Bronchial epithelial cell (primary cell): ENCODE data around the gene TRIB2. TPM values are rescaled to one million over a fixed set of nuclear protein-coding genes. Genes with fewer than 3 reads are reported as not detected.

Source experiments
- DNase-seq: peaks from one replicate; pipeline ENCODE4 v3.0.0-alpha.2; 2010; ENCODE audit warnings: low read depth
- FAIRE-seq: peaks from 2 replicates; lab custom pipeline; 2011; peaks lifted over from hg19 to GRCh38; lab: Jason Lieb, UNC
- H3K27me3 ChIP-seq: 2 replicates; pipeline ENCODE4 v1.5.1; 2011; ENCODE audit warnings: low read length; ENCODE audit not compliant: control insufficient read depth, insufficient read depth
- H3K36me3 ChIP-seq: 2 replicates; pipeline ENCODE4 v1.5.1; 2011; ENCODE audit warnings: low read length; ENCODE audit not compliant: control insufficient read depth, insufficient read depth
- H3K4me3 ChIP-seq: 2 replicates; pipeline ENCODE4 v1.5.1; 2011; ENCODE audit warnings: mild to moderate bottlenecking, low read depth, low read length, control low read depth
- CTCF ChIP-seq: IDR thresholded peaks from 2 replicates; pipeline ENCODE4 v1.5.1; 2011; ENCODE audit warnings: mild to moderate bottlenecking, moderate library complexity, low read length, control low read depth, inconsistent platforms; ENCODE audit not compliant: insufficient read depth, severe bottlenecking
- total RNA-seq: library from RNA; depleted of rRNA; stranded (reverse); fragments of >200 nt; gene quantifications from 2 replicates; pipeline ENCODE4 v1.2.1, GENCODE V29; 2014

TRIB2 gene
- total RNA-seq, 1 donor from 2014 or later = 7.6 TPM

GRCh38 chr2:12683457-12684100, 33.2 kb upstream of the TRIB2 start:
- no peak overlapping the region for H3K4me3 ChIP-seq
- no peak for TF ChIP-seq CTCF
- H3K36me3 ChIP-seq = no peaks in the 10 kb centered on the region
- DNase-seq (no peak), FAIRE-seq (no peak)
- no peaks in the 10 kb centered on the region for H3K27me3 ChIP-seq

GRCh38 chr2:12684471-12684936, 32.2 kb upstream of the TRIB2 start:
- FAIRE-seq = peak; percentile 62
- H3K27me3 ChIP-seq = no peaks in the 10 kb centered on the region
- TF ChIP-seq CTCF = no peak
- no peaks in the 10 kb centered on the region for H3K36me3 ChIP-seq
- no peak overlapping the region for H3K4me3 ChIP-seq
- DNase-seq = peak; percentile 81

GRCh38 chr2:12685145-12685544, 31.6 kb upstream of the TRIB2 start:
- Histone ChIP-seq H3K4me3 (no peak overlapping the region), H3K36me3 (no peaks in the 10 kb centered on the region), H3K27me3 (no peaks in the 10 kb centered on the region)
- FAIRE-seq (no peak), DNase-seq (no peak)
- TF ChIP-seq CTCF = no peak

GRCh38 chr2:12685956-12686355, 30.8 kb upstream of the TRIB2 start:
- no peak for TF ChIP-seq CTCF
- DNase-seq (no peak), FAIRE-seq (peak; percentile 81)
- Histone ChIP-seq H3K27me3 (no peaks in the 10 kb centered on the region), H3K36me3 (no peaks in the 10 kb centered on the region), H3K4me3 (no peak overlapping the region)

GRCh38 chr2:12686708-12687283, 29.9 kb upstream of the TRIB2 start:
- H3K4me3 ChIP-seq = no peak overlapping the region
- no peak for FAIRE-seq
- H3K27me3 ChIP-seq = no peaks in the 10 kb centered on the region

More at GRCh38 chr2:12686708-12687283, 29.9 kb upstream of the TRIB2 start:
- TF ChIP-seq CTCF = no peak
- peak; percentile 53 for DNase-seq
- no peaks in the 10 kb centered on the region for H3K36me3 ChIP-seq
